B cell (primary cell): Measurements from ENCODE around the gene GRAMD1C.

Experiments
- EZH2 ChIP-seq: IDR thresholded peaks from 2 replicates; pipeline ENCODE4 v1.6.1; 2012; ENCODE audit warnings: borderline replicate concordance, low read depth, mild to moderate bottlenecking, moderate library complexity, low read length; ENCODE audit not compliant: insufficient read depth, poor library complexity, severe bottlenecking
- TF ChIP-seq, protein P1 (sequence below): fragments of 200-600 bp; IDR thresholded peaks from one replicate; pipeline ENCODE4 v1.8.0; 2022; ENCODE audit warnings: antibody characterized with exemption, mild to moderate bottlenecking

DNA sequence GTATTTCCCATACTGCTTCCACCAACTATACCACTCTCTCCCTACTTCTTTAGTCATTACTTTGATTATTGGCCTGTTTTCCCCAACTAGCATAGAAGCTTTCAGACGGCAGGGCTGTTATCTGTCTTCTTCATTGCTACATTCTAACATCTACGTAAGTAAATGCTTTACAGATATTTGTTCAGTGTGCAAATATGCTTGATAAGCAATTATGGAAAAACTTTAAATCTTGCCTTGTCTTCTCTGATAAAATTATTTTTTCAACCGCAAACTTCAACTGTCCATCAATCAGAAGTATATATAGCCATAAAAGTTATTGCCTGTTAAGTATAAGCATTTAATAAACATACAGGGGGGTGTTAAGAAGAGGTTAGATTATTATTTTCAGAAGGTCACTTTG lies 145.0 kb downstream of the GRAMD1C start:
- TF ChIP-seq, protein P1, sequence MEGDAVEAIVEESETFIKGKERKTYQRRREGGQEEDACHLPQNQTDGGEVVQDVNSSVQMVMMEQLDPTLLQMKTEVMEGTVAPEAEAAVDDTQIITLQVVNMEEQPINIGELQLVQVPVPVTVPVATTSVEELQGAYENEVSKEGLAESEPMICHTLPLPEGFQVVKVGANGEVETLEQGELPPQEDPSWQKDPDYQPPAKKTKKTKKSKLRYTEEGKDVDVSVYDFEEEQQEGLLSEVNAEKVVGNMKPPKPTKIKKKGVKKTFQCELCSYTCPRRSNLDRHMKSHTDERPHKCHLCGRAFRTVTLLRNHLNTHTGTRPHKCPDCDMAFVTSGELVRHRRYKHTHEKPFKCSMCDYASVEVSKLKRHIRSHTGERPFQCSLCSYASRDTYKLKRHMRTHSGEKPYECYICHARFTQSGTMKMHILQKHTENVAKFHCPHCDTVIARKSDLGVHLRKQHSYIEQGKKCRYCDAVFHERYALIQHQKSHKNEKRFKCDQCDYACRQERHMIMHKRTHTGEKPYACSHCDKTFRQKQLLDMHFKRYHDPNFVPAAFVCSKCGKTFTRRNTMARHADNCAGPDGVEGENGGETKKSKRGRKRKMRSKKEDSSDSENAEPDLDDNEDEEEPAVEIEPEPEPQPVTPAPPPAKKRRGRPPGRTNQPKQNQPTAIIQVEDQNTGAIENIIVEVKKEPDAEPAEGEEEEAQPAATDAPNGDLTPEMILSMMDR = no peak
- TF ChIP-seq EZH2 = no peak
